ENCODE results near the gene SLC8A2.
A peak's percentile ranks its signal among the peaks of the same experiment; 100 is the strongest.
"Not testable (repeated sequence)": the region's sequence is repeated elsewhere in the genome, so short reads cannot be mapped to it uniquely, and the experiment has no call there.

Gene SLC8A2

DNA sequence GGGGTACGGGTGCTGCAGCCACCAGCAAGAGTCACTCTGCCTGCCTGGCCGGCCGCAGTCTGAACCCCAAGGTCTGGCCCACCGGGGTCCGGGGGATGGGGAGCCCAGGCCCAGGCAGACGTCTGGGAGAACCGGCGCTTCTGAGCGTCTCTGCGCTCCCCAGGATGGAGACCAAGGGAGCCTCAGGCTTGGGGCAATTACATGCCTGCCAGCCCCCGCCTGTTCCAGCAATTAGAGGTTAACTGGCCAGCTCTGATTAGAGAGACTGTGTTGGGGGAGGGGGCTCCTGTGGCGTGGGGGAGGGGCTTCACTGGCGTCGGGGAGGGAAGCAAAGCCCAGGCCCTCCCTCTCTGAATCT lies 64.3 kb downstream of the SLC8A2 start:
- no peak for DNase-seq

GRCh38 chr19:47406711-47407416 lies 64.8 kb downstream of the SLC8A2 start:
- DNase-seq, result no peak

DNA sequence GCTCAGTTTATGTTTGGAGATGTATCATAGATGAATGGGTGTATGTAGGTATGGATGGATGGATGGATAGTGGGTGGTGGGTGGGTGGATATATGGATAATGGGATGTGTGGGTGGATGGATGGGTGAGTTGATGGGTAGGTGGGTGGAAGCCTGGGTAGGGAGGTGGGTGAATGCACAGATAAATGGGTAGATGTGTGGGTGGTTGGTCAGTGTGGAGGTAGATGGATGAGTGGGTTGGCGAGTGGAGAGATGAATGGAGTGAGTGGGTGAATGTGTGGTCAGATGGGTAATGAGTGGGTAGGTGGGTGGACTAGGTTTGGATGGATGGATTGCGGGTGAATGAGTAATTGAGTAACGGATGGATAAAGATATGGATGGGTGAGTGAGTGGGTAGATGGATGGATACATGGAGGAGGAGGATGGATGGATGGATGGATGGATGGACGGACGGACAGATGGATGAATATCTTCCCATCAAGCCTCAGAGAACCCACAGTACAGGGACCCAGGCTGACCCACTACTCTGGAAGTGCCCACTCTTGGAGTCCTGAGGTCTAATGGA lies 65.8 kb downstream of the SLC8A2 start:
- DNase-seq, result no peak

- DNase-seq, result no peak
These were observed 66.5 kb downstream of the SLC8A2 start for GRCh38 chr19:47405197-47405550.

DNA sequence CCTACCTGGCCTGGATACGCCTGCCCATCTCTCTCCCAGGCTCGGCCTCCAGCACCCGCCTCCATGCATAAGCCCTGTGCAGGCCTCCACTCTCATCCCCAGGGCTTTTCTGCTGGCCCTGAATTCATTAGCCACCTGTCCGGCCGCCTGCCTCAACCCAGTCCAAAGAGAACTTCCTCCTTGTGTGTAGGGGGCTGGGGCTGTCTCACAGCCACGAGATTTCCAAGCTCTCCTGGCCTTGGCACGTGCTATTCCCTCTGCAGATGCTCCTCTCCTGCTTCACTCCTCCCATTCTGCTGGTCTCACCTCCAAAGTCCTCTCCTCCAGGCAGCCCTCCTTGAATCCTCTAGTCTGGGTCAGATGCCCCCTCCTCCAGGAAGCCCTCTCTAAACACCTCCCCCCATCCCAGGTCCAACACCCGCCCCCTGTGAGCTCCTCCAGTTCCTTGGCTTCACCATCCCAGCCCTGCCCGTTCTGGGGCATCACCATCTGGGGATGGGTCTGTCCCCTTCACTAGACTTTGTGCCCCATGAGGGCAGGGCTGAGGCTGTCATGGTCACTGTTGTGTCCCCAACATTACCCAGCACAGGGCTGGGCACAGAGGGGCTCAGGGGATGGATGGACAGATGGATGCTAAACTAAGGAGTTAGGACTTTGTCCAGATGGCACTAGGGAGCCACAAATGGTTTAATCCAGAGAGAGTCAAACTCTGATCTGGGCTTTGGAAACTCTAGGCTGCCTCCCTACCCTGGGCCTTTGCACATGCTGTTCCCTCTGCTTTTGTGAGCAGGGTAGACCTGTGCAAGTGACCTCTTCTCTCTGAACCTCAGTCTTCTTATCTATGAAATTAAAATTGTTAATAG lies 67.1 kb downstream of the SLC8A2 start:
- DNase-seq, result no peak

- no peak for DNase-seq
These were observed 69.2 kb downstream of the SLC8A2 start for GRCh38 chr19:47402504-47402903.

- no peak for DNase-seq
These were observed 72.7 kb downstream of the SLC8A2 start for GRCh38 chr19:47398707-47399597.

GRCh38 chr19:47391510-47392223 lies 80.0 kb downstream of the SLC8A2 start:
- DNase-seq, result peak; percentile 88

DNA sequence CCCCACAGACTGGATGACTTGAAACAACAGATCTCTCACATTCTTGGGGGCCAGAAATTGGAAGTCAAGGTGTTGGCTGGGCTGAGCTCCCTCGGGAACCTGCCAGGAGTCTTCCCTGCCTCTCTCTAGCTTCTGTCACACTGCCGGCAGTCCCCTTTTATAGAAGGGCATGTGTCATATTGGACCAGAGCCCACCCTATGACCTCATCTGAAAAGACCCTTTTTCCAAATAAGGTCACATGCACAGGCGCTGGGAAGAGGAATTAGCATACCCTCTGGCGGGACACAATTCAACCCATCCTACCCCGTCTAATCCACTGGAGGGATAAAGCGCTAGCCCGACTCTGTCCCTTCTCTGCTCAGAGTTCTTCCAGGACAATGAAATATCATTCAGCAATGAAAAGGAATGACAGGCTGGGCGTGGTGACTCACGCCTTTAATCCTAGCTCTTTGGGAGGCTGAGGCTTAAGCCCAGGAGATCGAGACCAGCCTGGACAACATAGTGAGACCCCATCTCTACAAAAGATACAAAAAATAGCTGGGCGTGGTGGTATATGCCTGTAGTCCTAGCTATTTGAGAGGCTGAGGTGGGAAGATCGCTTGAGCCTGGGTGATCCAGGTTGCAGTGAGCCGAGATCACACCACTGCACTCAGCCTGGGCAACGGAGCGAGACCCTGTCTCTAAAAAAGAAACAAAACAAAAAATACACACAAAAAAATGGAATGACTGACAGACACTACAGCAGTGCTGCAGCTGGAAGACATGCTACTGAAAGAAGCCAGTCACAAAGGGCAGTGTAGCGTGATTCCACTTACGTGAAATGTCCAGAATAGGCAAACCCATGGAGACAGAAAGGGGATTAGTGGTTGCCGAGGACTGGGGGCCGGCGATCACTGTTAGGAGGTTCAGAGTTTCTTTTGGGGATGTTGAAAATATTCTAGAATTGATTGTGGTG lies 80.9 kb downstream of the SLC8A2 start:
- DNase-seq, result no peak

GRCh38 chr19:47389150-47389556 lies 82.5 kb downstream of the SLC8A2 start:
- no peak for DNase-seq

GRCh38 chr19:47388721-47389120 lies 83.0 kb downstream of the SLC8A2 start:
- not testable (repeated sequence) for DNase-seq

- DNase-seq, result not testable (repeated sequence)
These were observed 84.1 kb downstream of the SLC8A2 start for GRCh38 chr19:47387623-47388022.

GRCh38 chr19:47386582-47386981 lies 85.1 kb downstream of the SLC8A2 start:
- not testable (repeated sequence) for DNase-seq

DNA sequence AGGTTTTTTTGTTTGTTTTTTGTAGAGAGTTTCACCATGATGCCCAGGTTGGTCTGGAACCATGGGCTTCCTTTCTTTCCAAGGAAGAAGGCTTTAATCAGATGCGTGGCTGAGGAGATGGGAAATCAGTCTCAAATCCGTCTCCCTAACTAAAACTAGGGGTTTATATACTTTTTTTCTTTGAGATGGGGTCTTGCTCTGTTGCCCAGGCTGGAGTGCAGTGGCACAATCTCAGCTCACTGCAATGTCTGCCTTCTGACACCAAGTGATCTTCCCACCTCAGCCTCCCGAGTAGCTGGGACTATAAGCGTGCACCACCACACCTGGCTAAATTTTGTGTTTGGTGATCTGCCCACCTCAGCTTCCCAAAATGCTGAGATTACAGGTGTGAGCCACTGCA lies 87.2 kb downstream of the SLC8A2 start:
- not testable (repeated sequence) for DNase-seq

DNA sequence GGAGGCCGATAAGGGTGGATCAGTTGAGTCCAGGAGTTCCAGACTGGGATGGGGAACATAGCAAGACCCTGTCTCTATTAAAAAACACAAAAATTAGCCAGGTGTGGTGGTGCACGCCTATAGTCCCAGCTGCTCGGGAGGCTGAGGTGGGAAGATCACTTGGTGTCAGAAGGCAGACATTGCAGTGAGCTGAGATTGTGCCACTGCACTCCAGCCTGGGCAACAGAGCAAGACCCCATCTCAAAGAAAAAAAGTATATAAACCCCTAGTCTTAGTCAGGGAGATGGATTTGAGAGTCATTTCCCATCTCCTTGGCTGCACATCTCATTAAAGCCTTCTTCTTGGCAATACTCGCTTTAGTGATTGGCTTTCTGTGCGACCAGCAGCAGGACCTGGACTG lies 87.8 kb downstream of the SLC8A2 start:
- DNase-seq, result not testable (repeated sequence)

GRCh38 chr19:47381653-47382279 lies 89.9 kb downstream of the SLC8A2 start:
- DNase-seq, result peak; percentile 20

- no peak for DNase-seq
These were observed 90.6 kb downstream of the SLC8A2 start for GRCh38 chr19:47381121-47381520.

- DNase-seq, result no peak
These were observed 91.1 kb downstream of the SLC8A2 start for GRCh38 chr19:47380559-47380958.

DNA sequence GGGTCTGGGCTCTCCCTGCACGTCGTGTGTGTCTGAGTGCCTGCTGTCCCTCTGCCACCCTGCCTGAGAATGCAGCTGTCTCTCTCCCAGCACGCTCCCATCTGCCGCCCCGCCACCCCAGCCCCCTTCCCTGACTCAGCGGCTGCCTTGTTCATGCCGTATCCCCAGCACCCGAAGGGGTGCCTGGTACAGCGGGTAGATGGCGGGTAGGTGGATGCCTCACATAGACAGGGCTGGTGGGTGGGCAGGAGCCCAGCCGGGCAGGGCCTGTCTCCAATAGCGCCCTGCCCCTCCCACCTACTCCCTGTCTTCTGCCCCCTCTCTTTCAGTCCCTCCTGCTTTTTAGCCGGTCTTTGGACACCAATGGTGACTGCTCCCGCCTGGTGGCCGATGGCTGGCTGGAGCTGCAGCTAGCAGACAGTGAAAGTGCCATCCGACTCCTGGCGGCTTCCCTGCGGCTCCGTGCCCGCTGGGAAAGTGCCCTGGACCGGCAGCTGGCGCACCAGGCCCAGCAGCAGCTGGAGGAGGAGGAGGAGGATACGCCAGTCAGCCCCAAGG lies 92.2 kb downstream of the SLC8A2 start:
- DNase-seq, result no peak

DNA sequence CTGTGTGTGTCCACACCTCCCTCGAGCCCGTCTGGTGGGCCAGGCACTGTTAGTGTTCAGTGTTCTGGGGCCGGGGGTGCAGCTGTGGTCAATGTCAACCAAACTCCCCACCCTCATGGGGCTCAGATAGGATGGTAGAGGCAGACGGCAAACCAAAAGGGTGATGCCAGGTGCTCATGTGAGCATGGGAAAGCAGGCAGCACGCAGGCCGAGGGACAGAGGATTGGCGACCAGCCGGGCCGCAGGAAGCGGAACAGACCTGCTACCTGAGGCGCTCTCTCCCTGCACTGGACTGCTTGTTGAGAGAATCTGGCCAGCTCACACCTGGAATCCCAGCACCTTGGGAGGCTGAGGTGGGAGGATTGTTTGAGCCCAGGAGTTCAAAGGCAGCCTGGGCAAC lies 93.4 kb downstream of the SLC8A2 start:
- no peak for DNase-seq

Measured in CD4-positive, alpha-beta T cell treated with Interleukin-17A for 4 hours (primary cell).